ENCODE data around the gene SEPSECS. TPM values are rescaled to one million over a fixed set of nuclear protein-coding genes. Genes with fewer than 3 reads are reported as not detected.

Gene SEPSECS
- total and polyA plus RNA-seq, 2 of the 13 experiments (the other 11 are each of a cell fraction or from before 2014, with no cell fraction given) = 9.4 to 14.3 TPM

- no peak for TF ChIP-seq REL (CRISPR knock-in tag; conservative IDR thresholded peaks at IDR 0.05)
- TF ChIP-seq ZKSCAN5 (CRISPR knock-in tag; IDR thresholded peaks at IDR 0.05) = no peak
These were observed 37.0 kb downstream of the SEPSECS start (continued) for GRCh38 chr4:25123236-25123635.

- Histone ChIP-seq H3K27me3 (ENCODE audit: control insufficient read depth in 1 of 2, insufficient read depth in 2 of 2, low read length in 2 of 2) (no peaks in the 10 kb centered on the region), H3K9ac (ENCODE audit: insufficient read depth, low read depth, low read length) (no peak overlapping the region), H3K4me3 (replicated peaks in 1 of 3; ENCODE audit: insufficient read depth in 1 of 3, low read depth in 2 of 3, low read length in 3 of 3) (no peak overlapping the region), H3K79me2 (ENCODE audit: insufficient read depth, low read length) (no peaks in the 10 kb centered on the region), H4K20me1 (ENCODE audit: insufficient read depth, low read length) (no peaks in the 10 kb centered on the region), H2AFZ (ENCODE audit: low read length) (no peak overlapping the region), H3K4me2 (ENCODE audit: low read depth, low read length) (no peak overlapping the region), H3K36me3 (replicated peaks in 1 of 2; ENCODE audit: control insufficient read depth in 1 of 2, insufficient read depth in 2 of 2, low read length in 2 of 2) (peaks cover under 1 to 11% of the 10 kb centered on the region in 2 experiments; a peak in 3 of 5 replicates), H3K4me1 (ENCODE audit: insufficient read depth, low read length) (no peaks in the 10 kb centered on the region), H3K9me3 (ENCODE audit: low read length) (no peaks in the 10 kb centered on the region), H3K27ac (ENCODE audit: extremely low read length, insufficient read depth, low read length) (no peak overlapping the region)
- no TSS peak for BruUV-seq (replicated peaks)
- intact Hi-C loops (cut with micrococcal nuclease; ENCODE audit: unreplicated experiment) (no loop called here), in situ Hi-C loops (cut with HindIII; ENCODE audit: extremely low pct_ligation_motif_present, low pct_unique_long_range_greater_than_20kb) (no loop called here)
- CTCF ChIA-PET (ENCODE audit: low intra/inter-chr PET ratio, low total read pairs) = no interaction called here
- no peak for FAIRE-seq
- WGBS (ENCODE audit: low lambda C conversion rate) = 98% methylated on average over 3 of the region's 3 CpGs
- no peak for ATAC-seq
- DNase-seq (ENCODE audit: low spot score) = no peak
- POLR2A ChIA-PET = no interaction called here
- TF ChIP-seq ZBTB37 (CRISPR knock-in tag; IDR thresholded peaks at IDR 0.05) (no peak), ADNP (CRISPR knock-in tag; IDR thresholded peaks at IDR 0.05) (no peak), ZKSCAN8 (CRISPR knock-in tag; IDR thresholded peaks at IDR 0.05; ENCODE audit: borderline replicate concordance) (no peak), ARNT2 (CRISPR knock-in tag; IDR thresholded peaks at IDR 0.05; ENCODE audit: low read depth) (no peak), SOX13 (IDR thresholded peaks at IDR 0.05) (no peak), SOX13 (CRISPR knock-in tag; conservative IDR thresholded peaks at IDR 0.05 in 1 of 2, IDR thresholded peaks at IDR 0.05 in 1 of 2) (no peak), MEIS2 (CRISPR knock-in tag; IDR thresholded peaks at IDR 0.05) (no peak), HOMEZ (CRISPR knock-in tag; IDR thresholded peaks at IDR 0.05; ENCODE audit: low read depth) (no peak), BHLHE40 (IDR thresholded peaks at IDR 0.05; ENCODE audit: low read length) (no peak), NONO (IDR thresholded peaks at IDR 0.05) (no peak), NONO (CRISPR knock-in tag; conservative IDR thresholded peaks at IDR 0.05) (no peak), ZNF83 (CRISPR knock-in tag; IDR thresholded peaks at IDR 0.05; ENCODE audit: borderline replicate concordance) (no peak), THAP9 (CRISPR knock-in tag; IDR thresholded peaks at IDR 0.05; ENCODE audit: borderline replicate concordance) (no peak), SP1 (IDR thresholded peaks at IDR 0.05) (no peak), SP1 (CRISPR knock-in tag; IDR thresholded peaks at IDR 0.05) (no peak)
These were observed 39.9 kb downstream of the SEPSECS start for GRCh38 chr4:25120146-25120940.
